HepG2 (cell line): ENCODE results near the gene ZNF217. TPM values are rescaled to one million over a fixed set of nuclear protein-coding genes. Genes with fewer than 3 reads are reported as not detected.

Source experiments
- ARID2 ChIP-seq: sonication (generic); formaldehyde crosslinking; IDR thresholded peaks from 2 replicates; pipeline ENCODE4 v1.8.1; 2022; ENCODE audit warnings: mild to moderate bottlenecking, missing genetic modification reagents, borderline replicate concordance
- ASH2L ChIP-seq: fragments of 300-600, 200-600 bp; sonication (generic); IDR thresholded peaks from 2 replicates; pipeline ENCODE4 v1.7.0; 2017; ENCODE audit warnings: low read depth, mild to moderate bottlenecking, moderate library complexity, mixed read lengths, low read length; ENCODE audit not compliant: insufficient read length
- ATF1 ChIP-seq: IDR thresholded peaks from 2 replicates; pipeline ENCODE4 v1.6.1; 2016; ENCODE audit warnings: mild to moderate bottlenecking, control low read depth
- HOXA7 ChIP-seq: sonication (generic); formaldehyde crosslinking; IDR thresholded peaks from 2 replicates; pipeline ENCODE4 v1.8.1; 2022; ENCODE audit warnings: mild to moderate bottlenecking, missing genetic modification reagents, moderate library complexity
- MBNL3 ChIP-seq: fragments of 250-450 bp; sonication (Bioruptor Pico); conservative IDR thresholded peaks from 2 replicates; pipeline ENCODE4 v1.8.0; 2022; ENCODE audit warnings: mild to moderate bottlenecking, inconsistent platforms
- SALL2 ChIP-seq: sonication (generic); formaldehyde crosslinking; IDR thresholded peaks from 2 replicates; pipeline ENCODE4 v1.8.1; 2023; ENCODE audit warnings: mild to moderate bottlenecking, missing genetic modification reagents, inconsistent platforms
- TCF12 ChIP-seq, 2 experiments: fragments of 450-650 bp in 1 of 2; sonication (generic) in 1 of 2; formaldehyde crosslinking in 1 of 2; IDR thresholded peaks; 2 replicates each; pipeline versions ENCODE4 v1.6.1 to v1.8.0; 2017 to 2022; ENCODE audit warnings: antibody characterized with exemption in 1 of 2, mild to moderate bottlenecking in 1 of 2, missing genetic modification reagents in 1 of 2, moderate library complexity in 1 of 2
- ZNF235 ChIP-seq: sonication (generic); formaldehyde crosslinking; IDR thresholded peaks from 2 replicates; pipeline ENCODE4 v1.8.1; 2023; ENCODE audit warnings: mild to moderate bottlenecking, missing genetic modification reagents, borderline replicate concordance
- ZNF605 ChIP-seq: sonication (generic); formaldehyde crosslinking; IDR thresholded peaks from 2 replicates; pipeline ENCODE4 v1.8.0; 2022; ENCODE audit warnings: mild to moderate bottlenecking, missing genetic modification reagents
- ZNF619 ChIP-seq: sonication (generic); formaldehyde crosslinking; IDR thresholded peaks from 2 replicates; pipeline ENCODE4 v1.4.0; 2020; ENCODE audit warnings: mild to moderate bottlenecking, missing genetic modification reagents
- ZNF782 ChIP-seq: sonication (generic); formaldehyde crosslinking; IDR thresholded peaks from 2 replicates; pipeline ENCODE4 v1.4.0; 2020; ENCODE audit warnings: missing genetic modification reagents, mild to moderate bottlenecking, borderline replicate concordance
- polyA plus RNA-seq, 8 experiments: library from polyadenylated mRNA; depleted of rRNA in 3 of 8; stranded (reverse) in 7 of 8; unstranded in 1 of 8; fragments of >200 nt; fragmentation: Illumina TruSeq in 4 of 8; extraction: Trizol in 4 of 8; gene quantifications; 2 replicates each; pipeline versions ENCODE4 v1.2.1 to v1.2.3, GENCODE V29; 2011 to 2016; ENCODE audit warnings: low read depth in 4 of 8, missing spikeins in 1 of 8, mixed read lengths in 1 of 8; ENCODE audit not compliant: insufficient read depth in 1 of 8
- total RNA-seq, 5 experiments: library from RNA; depleted of rRNA; stranded (reverse); fragments of >200 nt; fragmentation: Illumina TruSeq; extraction: Trizol; gene quantifications; 2 replicates each; pipeline ENCODE4 v1.2.3, GENCODE V29; 2016; ENCODE audit warnings: low read depth in 1 of 5
- TF ChIP-seq, protein P1 (sequence below): sonication (generic); formaldehyde crosslinking; conservative IDR thresholded peaks from 2 replicates; pipeline ENCODE4 v1.8.1; 2023; ENCODE audit warnings: missing genetic modification reagents
- TF ChIP-seq, protein P2 (sequence below): sonication (generic); formaldehyde crosslinking; conservative IDR thresholded peaks from 2 replicates; pipeline ENCODE4 v1.4.0; 2020; ENCODE audit warnings: missing genetic modification reagents
- TF ChIP-seq, protein P3 (sequence below): sonication (generic); formaldehyde crosslinking; IDR thresholded peaks from 2 replicates; pipeline ENCODE4 v1.4.0; 2020; ENCODE audit warnings: missing genetic modification reagents
- TF ChIP-seq, protein P4 (sequence below): sonication (generic); formaldehyde crosslinking; conservative IDR thresholded peaks from 2 replicates; pipeline ENCODE4 v1.8.0; 2022; ENCODE audit warnings: missing genetic modification reagents
- TF ChIP-seq, protein P5 (sequence below): sonication (generic); formaldehyde crosslinking; IDR thresholded peaks from 2 replicates; pipeline ENCODE4 v1.4.0; 2020; ENCODE audit warnings: mild to moderate bottlenecking, missing genetic modification reagents
- TF ChIP-seq, protein P6 (sequence below): sonication (generic); formaldehyde crosslinking; IDR thresholded peaks from 2 replicates; pipeline ENCODE4 v1.4.0; 2020; ENCODE audit warnings: mild to moderate bottlenecking, missing genetic modification reagents

ZNF217 gene
- total and polyA plus RNA-seq, 2 of the 13 experiments (the other 11 are each of a cell fraction or from before 2014, with no cell fraction given) = 22.3 to 29.8 TPM

DNA sequence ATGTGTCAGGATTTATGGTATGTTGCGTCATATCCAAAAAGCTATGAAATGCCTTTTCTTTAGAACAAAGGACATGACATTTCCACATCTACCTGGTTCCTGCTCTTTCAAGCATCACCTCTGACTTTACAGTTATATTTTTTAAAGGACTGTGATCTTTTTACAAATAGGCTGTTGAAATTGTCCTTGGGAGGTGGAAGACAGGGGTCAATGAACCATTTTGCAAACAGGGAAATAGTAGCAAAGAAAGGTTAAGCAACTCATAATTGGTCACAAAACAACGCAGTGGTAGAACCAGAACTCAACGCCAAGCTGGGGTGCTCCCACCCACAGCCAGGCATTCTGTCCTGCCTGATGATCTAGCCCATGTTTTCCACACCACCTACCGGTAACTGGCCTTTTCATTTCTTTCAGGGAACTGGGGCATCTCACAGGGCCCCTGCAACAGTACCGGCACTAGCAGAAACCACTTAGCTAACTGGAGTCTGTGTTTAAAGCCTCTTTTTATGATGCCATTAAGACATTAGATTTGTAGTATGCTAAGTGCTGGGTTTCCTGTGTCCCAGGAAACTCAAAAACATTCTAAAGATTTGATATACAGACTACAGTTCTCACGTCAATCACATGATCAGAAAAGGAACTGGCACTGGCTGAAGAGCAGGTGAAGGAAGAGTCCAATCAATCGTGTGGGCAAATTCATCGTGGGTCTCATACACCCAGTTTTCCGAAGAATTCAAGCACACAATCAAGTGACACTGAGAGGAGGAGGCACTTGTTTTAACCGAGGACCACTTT is 13.9 kb downstream of the ZNF217 start (continued):
- TF ChIP-seq ZNF619 (CRISPR knock-in tag) (0 out of 2 replicates have a peak, but pooled peaks have one; percentile 72), ARID2 (CRISPR knock-in tag) (no peak; the same call in 1 of the 2 replicates), ZNF782 (CRISPR knock-in tag) (peak; percentile 65; the same call in 1 of the 2 replicates), ZNF605 (CRISPR knock-in tag) (peak; percentile 80; the same call in 1 of the 2 replicates), HOXA7 (no peak), ASH2L (peak; percentile 79), ZNF235 (CRISPR knock-in tag) (no peak), SALL2 (CRISPR knock-in tag) (0 out of 2 replicates have a peak, but pooled peaks have one; percentile 56), TCF12 (IDR thresholded peaks at IDR 0.05) (no peak), TCF12 (CRISPR knock-in tag; IDR thresholded peaks at IDR 0.05) (peak; percentile 84; the same call in 1 of the 2 replicates), MBNL3 (no peak), ATF1 (CRISPR knock-in tag) (peak; percentile 82)
- TF ChIP-seq, protein P1, sequence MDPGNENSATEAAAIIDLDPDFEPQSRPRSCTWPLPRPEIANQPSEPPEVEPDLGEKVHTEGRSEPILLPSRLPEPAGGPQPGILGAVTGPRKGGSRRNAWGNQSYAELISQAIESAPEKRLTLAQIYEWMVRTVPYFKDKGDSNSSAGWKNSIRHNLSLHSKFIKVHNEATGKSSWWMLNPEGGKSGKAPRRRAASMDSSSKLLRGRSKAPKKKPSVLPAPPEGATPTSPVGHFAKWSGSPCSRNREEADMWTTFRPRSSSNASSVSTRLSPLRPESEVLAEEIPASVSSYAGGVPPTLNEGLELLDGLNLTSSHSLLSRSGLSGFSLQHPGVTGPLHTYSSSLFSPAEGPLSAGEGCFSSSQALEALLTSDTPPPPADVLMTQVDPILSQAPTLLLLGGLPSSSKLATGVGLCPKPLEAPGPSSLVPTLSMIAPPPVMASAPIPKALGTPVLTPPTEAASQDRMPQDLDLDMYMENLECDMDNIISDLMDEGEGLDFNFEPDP (CRISPR knock-in tag) = no peak
- TF ChIP-seq, protein P2, sequence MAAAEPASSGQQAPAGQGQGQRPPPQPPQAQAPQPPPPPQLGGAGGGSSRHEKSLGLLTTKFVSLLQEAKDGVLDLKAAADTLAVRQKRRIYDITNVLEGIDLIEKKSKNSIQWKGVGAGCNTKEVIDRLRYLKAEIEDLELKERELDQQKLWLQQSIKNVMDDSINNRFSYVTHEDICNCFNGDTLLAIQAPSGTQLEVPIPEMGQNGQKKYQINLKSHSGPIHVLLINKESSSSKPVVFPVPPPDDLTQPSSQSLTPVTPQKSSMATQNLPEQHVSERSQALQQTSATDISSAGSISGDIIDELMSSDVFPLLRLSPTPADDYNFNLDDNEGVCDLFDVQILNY (CRISPR knock-in tag) = no peak
- TF ChIP-seq, protein P3, sequence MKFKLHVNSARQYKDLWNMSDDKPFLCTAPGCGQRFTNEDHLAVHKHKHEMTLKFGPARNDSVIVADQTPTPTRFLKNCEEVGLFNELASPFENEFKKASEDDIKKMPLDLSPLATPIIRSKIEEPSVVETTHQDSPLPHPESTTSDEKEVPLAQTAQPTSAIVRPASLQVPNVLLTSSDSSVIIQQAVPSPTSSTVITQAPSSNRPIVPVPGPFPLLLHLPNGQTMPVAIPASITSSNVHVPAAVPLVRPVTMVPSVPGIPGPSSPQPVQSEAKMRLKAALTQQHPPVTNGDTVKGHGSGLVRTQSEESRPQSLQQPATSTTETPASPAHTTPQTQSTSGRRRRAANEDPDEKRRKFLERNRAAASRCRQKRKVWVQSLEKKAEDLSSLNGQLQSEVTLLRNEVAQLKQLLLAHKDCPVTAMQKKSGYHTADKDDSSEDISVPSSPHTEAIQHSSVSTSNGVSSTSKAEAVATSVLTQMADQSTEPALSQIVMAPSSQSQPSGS (CRISPR knock-in tag) = peak; percentile 93
- TF ChIP-seq, protein P4, sequence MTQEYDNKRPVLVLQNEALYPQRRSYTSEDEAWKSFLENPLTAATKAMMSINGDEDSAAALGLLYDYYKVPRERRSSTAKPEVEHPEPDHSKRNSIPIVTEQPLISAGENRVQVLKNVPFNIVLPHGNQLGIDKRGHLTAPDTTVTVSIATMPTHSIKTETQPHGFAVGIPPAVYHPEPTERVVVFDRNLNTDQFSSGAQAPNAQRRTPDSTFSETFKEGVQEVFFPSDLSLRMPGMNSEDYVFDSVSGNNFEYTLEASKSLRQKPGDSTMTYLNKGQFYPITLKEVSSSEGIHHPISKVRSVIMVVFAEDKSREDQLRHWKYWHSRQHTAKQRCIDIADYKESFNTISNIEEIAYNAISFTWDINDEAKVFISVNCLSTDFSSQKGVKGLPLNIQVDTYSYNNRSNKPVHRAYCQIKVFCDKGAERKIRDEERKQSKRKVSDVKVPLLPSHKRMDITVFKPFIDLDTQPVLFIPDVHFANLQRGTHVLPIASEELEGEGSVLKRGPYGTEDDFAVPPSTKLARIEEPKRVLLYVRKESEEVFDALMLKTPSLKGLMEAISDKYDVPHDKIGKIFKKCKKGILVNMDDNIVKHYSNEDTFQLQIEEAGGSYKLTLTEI = no peak
- TF ChIP-seq, protein P5, sequence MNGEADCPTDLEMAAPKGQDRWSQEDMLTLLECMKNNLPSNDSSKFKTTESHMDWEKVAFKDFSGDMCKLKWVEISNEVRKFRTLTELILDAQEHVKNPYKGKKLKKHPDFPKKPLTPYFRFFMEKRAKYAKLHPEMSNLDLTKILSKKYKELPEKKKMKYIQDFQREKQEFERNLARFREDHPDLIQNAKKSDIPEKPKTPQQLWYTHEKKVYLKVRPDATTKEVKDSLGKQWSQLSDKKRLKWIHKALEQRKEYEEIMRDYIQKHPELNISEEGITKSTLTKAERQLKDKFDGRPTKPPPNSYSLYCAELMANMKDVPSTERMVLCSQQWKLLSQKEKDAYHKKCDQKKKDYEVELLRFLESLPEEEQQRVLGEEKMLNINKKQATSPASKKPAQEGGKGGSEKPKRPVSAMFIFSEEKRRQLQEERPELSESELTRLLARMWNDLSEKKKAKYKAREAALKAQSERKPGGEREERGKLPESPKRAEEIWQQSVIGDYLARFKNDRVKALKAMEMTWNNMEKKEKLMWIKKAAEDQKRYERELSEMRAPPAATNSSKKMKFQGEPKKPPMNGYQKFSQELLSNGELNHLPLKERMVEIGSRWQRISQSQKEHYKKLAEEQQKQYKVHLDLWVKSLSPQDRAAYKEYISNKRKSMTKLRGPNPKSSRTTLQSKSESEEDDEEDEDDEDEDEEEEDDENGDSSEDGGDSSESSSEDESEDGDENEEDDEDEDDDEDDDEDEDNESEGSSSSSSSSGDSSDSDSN (CRISPR knock-in tag) = peak; percentile 85
- TF ChIP-seq, protein P6, sequence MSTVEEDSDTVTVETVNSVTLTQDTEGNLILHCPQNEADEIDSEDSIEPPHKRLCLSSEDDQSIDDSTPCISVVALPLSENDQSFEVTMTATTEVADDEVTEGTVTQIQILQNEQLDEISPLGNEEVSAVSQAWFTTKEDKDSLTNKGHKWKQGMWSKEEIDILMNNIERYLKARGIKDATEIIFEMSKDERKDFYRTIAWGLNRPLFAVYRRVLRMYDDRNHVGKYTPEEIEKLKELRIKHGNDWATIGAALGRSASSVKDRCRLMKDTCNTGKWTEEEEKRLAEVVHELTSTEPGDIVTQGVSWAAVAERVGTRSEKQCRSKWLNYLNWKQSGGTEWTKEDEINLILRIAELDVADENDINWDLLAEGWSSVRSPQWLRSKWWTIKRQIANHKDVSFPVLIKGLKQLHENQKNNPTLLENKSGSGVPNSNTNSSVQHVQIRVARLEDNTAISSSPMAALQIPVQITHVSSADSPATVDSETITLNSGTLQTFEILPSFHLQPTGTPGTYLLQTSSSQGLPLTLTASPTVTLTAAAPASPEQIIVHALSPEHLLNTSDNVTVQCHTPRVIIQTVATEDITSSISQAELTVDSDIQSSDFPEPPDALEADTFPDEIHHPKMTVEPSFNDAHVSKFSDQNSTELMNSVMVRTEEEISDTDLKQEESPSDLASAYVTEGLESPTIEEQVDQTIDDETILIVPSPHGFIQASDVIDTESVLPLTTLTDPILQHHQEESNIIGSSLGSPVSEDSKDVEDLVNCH (CRISPR knock-in tag) = no peak
